MM.1S (cell line): Measurements from ENCODE around the gene HAND2.

Experiments used
- CTCF ChIP-seq: fragments of 300-600 bp; sonication (generic); IDR thresholded peaks from 2 replicates; pipeline ENCODE4 v1.5.1; 2016; ENCODE audit warnings: antibody characterized with exemption, low read length, mixed read lengths
- EZH2 ChIP-seq: fragments of 300-600 bp; sonication (generic); optimal IDR thresholded peaks from 2 replicates; pipeline ENCODE3; 2017; ENCODE audit warnings: low read depth, mild to moderate bottlenecking, antibody characterized with exemption, low read length, mixed read lengths
- EZH2phosphoT487 ChIP-seq: fragments of 300-600 bp; sonication (generic); IDR thresholded peaks from 2 replicates; pipeline ENCODE4 v1.6.1; 2018; ENCODE audit warnings: antibody characterized with exemption, low read length

- no peak for TF ChIP-seq EZH2
- TF ChIP-seq CTCF = no peak
- no peak for TF ChIP-seq EZH2phosphoT487
Observed at GRCh38 chr4:173534434-173534833, 4.4 kb upstream of the HAND2 start.
